HG02981 (cell line): Measurements from ENCODE around the gene LYPD1.
"Not testable (repeated sequence)": the region's sequence is repeated elsewhere in the genome, so short reads cannot be mapped to it uniquely, and the experiment has no call there.

Experiments
- ATAC-seq: cut with Tn5 transposase; IDR thresholded peaks from one replicate; pipeline ENCODE4 v1.9.1; 2021; ENCODE audit warnings: mild to moderate bottlenecking, moderate library complexity; ENCODE audit not compliant: unreplicated experiment

The LYPD1 gene, protein sequence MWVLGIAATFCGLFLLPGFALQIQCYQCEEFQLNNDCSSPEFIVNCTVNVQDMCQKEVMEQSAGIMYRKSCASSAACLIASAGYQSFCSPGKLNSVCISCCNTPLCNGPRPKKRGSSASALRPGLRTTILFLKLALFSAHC

GRCh38 chr2:132669908-132670495 lies at the start of gene LYPD1:
TSS of gene LYPD1 (minus strand) at chr2:132670205. CDS start at chr2:132669932, 273 bp downstream.
- ATAC-seq, result no peak

- no peak for ATAC-seq
These were observed 49.5 kb upstream of the LYPD1 start for GRCh38 chr2:132719480-132719879.

DNA sequence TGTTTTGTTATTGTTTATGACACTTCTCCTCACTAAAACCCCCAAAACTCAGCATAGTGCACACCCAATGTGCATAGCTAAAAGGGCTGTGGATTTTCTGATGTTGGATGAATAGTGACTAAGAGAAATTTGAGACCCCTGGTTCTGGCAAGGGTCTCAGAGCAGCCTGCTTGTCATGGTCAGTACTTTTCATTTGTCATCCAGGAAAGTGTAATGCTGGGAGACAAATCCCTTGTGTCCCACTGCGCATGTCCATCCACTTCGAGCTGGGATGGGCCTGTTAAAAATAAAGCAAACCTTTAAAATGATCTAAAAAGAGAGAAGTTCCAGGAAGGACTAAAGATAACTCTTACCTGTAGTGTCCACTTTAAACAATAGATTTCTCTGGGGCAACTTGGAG lies 46.9 kb upstream of the LYPD1 start:
- no peak for ATAC-seq

DNA sequence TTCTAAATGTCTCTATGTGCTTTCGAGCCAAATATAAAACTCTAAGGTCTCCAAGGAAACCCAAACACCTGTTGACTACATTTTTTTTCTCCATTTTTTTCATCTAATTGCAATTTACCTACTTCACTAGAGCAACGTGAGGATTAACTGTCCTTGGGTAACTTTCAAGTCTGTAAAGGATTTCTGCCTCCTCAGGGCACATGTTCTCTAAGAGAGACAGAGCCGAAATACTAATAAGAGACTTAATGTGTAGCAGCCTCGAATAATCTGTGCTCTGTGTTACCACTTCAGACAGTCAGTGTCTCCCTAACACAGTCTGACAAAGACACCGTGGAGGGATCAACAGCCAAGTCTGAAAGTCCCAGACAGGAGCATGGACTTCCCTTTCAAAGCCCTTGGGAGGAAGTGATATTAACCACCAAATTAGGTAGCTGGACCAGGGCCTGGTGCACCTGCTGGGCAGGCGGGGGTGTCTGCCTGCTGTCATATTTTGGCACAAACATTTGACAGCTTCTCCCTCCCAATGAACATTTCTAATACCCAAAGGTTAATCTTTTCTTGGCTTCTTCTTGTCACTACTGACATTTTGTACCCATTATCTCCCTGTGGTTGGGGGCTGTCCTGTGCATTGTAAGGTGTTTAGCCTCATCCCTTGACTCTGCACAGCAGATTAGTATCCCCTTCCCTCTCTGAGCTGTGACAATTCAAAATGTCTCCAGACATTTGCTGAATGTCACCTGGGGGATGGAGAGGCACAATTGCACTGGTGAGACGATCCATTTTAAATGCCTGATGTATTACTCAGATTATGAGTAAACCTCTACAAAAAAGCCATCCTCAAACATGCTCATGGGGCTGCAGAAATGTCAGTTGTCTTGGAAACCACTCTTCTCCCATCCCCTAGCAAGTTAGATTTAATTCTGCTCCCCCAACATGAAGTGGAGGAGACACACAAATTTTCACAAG lies 45.7 kb upstream of the LYPD1 start:
- peak; percentile 54 for ATAC-seq

DNA sequence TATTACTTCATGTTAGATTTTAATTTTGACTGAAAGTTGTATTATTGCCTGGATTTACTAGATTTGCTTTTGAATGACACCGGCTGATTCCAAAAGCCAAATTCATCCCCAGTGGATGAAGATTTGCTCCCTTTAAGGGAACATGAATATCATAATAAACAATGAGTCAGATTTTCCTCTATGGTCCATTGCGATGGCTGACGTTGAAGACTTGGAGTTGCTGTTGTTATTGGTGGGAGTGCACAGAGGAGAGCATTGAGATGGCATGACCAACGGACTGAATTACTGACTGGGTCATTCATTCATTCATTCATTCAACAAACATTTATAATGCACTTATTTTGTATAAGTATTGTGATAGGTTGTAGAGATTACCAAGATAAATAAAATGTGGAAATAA lies 33.4 kb upstream of the LYPD1 start:
- ATAC-seq, result no peak

DNA sequence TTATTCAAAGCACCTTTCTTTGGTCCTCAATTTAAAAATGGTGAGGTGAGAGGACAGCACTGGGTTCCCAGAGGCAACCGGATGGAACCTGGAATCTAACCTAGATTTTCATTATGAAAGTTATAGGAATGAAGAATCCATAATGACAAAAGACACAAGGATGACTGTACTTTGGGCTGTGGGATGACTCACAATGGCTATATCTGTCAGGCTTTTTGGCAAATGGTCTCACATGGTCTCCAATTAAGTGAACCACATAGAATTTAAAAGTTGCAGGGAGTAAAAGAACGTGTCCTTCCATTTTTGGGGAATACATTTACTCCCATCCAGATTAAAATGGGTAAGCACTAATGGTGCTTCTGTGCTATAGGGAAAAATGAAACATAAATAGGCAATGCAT lies 31.8 kb upstream of the LYPD1 start:
- ATAC-seq, result no peak

GRCh38 chr2:132699802-132700201 lies 29.8 kb upstream of the LYPD1 start:
- ATAC-seq, result not testable (repeated sequence)

DNA sequence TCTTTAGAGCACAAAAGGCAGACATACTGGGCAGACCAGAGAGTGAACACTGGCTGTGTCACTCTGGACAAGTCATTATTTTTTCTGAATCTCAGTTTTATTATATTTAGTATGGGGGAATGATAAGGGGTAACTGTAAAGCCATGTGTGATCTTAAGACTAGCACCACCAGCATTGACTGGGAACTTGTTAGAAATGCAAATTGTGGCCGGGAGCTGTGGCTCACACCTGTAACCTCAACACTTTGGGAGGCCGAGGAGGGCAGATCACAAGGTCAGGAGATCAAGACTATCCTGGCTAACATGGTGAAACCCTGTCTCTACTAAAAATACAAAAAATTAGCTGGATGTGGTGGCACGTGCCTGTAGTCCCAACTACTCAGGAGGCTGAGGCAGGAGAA lies 28.3 kb upstream of the LYPD1 start:
- not testable (repeated sequence) for ATAC-seq

GRCh38 chr2:132697556-132698205 lies 27.7 kb upstream of the LYPD1 start:
- ATAC-seq, result no peak

- no peak for ATAC-seq
These were observed 22.8 kb upstream of the LYPD1 start for GRCh38 chr2:132692816-132693215.

- no peak for ATAC-seq
These were observed 21.6 kb upstream of the LYPD1 start for GRCh38 chr2:132691556-132691955.

- no peak for ATAC-seq
These were observed 20.8 kb upstream of the LYPD1 start for GRCh38 chr2:132690664-132691303.

DNA sequence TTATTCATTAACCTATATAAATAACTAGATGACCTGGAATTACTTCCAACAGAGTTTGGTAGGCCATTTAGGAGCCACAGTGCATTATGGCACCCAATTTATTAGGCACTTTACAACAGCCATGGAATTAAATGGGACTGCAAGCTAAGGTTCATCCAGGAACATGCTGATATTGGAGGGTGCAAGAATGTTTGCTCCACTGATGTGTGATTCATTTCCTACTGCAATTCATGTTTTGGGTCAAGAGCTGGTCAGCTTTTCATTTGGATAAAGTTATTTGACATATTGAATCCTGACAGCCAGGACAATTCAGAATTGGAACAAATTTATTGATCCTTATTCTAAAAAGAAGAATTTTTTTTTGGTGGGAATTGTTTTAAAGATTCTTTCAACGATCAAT lies 11.8 kb upstream of the LYPD1 start:
- ATAC-seq, result no peak

GRCh38 chr2:132680544-132680943 lies 10.5 kb upstream of the LYPD1 start:
- ATAC-seq, result no peak

- ATAC-seq, result no peak
These were observed 8.5 kb upstream of the LYPD1 start for GRCh38 chr2:132678483-132678882.

DNA sequence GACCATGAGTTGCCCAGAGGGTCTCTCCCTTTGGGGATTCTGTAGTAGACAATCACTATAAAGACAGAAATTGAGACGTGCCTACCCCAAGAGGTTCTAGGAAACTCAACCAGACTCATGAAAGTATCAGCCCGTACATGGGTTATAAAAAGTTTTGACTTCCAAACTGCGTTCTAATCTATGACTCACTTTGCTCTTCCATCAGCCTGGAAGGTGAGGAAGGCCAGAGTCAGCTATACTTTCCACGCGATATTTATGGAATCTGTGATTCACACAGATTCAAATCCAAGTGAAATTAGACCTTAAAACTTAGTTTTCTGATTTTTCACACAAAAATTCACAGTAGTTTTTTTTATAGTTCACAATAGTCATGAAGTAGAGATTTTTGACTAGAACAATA lies 7.7 kb upstream of the LYPD1 start:
- ATAC-seq, result no peak

GRCh38 chr2:132676999-132677398 lies 7.0 kb upstream of the LYPD1 start:
- ATAC-seq, result no peak

DNA sequence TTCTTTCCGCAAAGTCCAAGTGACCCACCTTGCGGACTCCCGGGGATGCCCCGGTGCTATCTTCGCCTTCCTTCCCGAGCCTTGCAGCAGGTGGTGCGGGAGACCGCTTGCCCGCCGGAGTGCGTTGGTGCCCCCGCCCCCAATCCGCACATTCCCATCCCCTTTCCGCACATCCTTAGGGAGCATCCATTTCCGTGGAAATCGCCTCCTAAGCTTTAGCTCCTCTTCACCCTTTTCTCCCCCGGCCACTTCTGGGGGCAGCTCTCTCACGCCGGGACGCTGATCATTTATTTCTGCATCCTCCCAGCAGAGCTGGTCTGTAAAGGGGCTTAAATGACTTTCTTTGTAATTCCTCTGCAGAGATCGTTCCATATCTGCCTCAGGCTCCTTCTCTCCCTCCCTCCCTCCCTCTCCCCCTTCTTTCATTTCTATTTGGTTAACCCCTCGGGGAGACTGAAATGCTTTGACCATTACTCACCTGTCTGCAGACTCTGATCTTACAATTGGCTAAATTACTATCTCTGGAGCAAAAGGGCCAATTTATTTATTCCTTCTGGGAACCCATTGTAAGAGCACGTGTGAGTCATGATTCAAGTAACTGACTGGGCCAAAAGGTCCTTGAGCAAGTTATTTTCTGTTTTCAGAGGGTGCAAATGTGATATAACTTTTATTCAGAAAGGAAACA lies 1.3 kb upstream of the LYPD1 start:
- ATAC-seq, result no peak

- no peak for ATAC-seq
These were observed 618 bp upstream of the LYPD1 start for GRCh38 chr2:132670496-132671150.
